ENCODE results near the gene SLC22A17.

The SLC22A17 gene

DNA sequence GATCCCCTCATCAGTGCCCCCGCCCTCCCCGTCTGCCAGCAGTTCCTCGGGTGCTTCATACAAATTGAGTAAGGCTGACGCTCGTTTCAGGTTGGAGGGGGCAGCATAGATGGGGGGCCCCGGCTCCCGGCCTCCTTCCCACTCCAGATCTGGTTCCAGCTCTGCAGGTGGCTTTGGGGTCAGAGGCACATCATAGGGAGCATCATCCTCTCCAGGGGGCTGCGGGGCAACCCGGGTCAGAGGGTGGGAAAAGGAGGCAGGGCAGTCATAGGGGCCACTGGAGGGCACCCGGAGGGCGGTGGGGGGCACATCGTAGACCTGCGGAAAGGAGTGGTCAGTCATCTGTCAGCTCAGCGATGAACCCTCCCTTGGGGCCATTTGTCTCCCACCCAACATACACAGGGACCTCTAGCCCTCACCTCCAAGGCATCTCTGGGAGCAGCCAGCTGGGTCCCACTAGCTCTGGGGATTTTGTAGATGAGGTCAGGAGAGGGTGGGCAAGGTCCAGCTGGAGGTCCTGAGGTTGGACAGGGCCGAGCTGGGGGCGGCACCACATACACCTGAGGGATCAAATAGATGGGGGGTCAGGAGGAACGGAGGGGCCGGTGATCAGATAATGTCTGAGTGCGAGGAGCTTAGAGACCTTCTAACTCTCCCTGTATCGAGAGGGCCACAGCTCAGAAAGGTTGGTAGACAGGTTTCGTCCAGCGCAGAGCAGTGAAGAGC is 7.2 kb upstream of the SLC22A17 start:
- TF ChIP-seq, protein P1, sequence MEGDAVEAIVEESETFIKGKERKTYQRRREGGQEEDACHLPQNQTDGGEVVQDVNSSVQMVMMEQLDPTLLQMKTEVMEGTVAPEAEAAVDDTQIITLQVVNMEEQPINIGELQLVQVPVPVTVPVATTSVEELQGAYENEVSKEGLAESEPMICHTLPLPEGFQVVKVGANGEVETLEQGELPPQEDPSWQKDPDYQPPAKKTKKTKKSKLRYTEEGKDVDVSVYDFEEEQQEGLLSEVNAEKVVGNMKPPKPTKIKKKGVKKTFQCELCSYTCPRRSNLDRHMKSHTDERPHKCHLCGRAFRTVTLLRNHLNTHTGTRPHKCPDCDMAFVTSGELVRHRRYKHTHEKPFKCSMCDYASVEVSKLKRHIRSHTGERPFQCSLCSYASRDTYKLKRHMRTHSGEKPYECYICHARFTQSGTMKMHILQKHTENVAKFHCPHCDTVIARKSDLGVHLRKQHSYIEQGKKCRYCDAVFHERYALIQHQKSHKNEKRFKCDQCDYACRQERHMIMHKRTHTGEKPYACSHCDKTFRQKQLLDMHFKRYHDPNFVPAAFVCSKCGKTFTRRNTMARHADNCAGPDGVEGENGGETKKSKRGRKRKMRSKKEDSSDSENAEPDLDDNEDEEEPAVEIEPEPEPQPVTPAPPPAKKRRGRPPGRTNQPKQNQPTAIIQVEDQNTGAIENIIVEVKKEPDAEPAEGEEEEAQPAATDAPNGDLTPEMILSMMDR (conservative IDR thresholded peaks at IDR 0.05; ENCODE audit: low read depth) = no peak
- ChIA-PET CTCF (interaction anchor here (0.6 to 1.0 kb wide), 2 partner anchors 25 to 61 kb away, joined by 3 read pairs; no protein-coding TSS in a partner anchor), POLR2A (ENCODE audit: low non-redundant PET) (no interaction called here)
- H3K27ac ChIP-seq = no peak overlapping the region
- DNase-seq (ENCODE audit: low spot score) = no peak

DNA sequence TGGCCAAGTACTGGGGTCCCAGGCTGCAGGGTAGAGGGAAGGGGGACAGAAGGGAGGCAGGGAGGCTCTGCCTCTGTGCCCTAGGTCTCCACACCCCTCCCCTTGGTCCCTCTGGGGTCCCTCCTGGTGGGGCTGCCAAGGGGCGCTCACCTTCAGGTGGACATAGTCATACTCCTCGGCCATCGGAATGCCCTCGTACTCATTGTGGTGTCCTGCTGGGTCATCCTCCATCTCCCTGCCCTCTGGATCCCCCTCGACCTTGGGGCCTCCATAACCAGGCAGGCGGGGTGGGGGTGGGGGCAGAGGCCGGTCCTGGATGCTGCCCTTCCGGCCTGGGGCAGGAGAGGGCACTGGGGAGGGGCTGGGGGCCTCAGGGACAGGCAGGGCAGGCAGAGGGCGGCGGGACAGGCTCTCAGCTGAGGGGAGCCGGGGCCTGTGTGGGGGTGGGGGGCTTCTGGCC is 6.5 kb upstream of the SLC22A17 start:
- TF ChIP-seq, protein P1 (conservative IDR thresholded peaks at IDR 0.05; ENCODE audit: low read depth) = no peak
- no peak for DNase-seq (ENCODE audit: low spot score)
- ChIA-PET CTCF (no interaction called here), POLR2A (ENCODE audit: low non-redundant PET) (no interaction called here)
- 0 out of 2 replicates have a peak overlapping the region, but pooled peaks have one; percentile 9 for H3K27ac ChIP-seq

DNA sequence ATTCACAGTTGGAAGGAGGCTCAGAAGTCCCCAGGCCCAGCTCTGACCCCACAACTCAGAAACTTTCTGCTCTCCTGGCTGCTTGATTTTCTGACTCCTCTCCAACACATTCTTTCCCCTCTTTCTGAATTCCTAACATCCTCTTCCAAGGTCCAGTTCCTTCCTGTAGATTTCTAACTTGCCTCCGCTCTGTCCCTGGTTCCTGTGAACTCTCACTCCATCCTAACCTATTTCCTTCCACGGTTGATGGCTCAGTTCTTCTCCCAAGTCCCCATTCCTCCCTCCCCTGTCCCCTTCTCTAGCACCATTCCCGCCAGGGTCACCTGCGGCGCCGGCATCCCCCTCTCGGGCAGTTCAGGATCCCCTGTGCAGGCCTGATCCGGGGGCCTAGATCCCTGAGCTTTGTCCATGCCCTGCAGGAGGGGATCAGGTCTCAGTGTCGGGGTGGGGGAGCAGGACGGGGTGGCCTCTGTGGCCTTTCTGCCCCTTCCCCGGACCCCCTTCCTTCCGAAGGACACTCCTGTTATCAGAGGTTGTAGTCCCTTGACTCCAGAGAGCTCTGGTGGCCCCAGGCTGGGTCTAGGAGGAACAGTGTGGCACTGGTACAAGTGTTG is 6.0 kb upstream of the SLC22A17 start:
- no peak for DNase-seq (ENCODE audit: low spot score)
- H3K27ac ChIP-seq = peak overlapping the region; percentile 9; the same call in 1 of the 2 replicates
- ChIA-PET POLR2A (ENCODE audit: low non-redundant PET) (no interaction called here), CTCF (interaction anchor here (0.6 to 1.5 kb wide), 2 partner anchors 21 to 375 kb away, joined by 3 to 4 read pairs; no protein-coding TSS in a partner anchor)
- TF ChIP-seq, protein P1 (conservative IDR thresholded peaks at IDR 0.05; ENCODE audit: low read depth) = no peak

DNA sequence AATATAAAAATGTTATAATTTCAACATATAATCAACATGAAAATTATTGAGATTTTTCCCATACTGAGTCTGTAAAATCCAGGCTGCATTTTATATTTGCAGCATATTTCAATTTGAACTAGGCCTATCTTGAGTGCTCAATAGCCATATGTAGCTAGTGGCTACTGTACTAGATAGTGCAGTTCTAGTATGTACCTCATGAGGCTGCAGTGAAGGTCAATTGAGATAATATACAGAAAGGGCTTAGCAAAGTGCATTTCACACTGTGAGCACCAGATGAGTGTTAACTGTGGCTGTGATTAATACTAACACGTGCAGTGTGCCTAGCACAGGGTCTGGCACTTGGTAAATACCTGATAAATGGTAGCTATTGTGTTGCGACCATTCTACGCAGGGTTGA is 5.4 kb upstream of the SLC22A17 start:
- TF ChIP-seq, protein P1 (conservative IDR thresholded peaks at IDR 0.05; ENCODE audit: low read depth) = no peak
- H3K27ac ChIP-seq = no peak overlapping the region
- ChIA-PET POLR2A (ENCODE audit: low non-redundant PET) (interaction anchor here (1.0 kb wide), 1 partner anchor 9 kb away, joined by 3 read pairs; no protein-coding TSS in a partner anchor), CTCF (interaction anchor here (1.5 kb wide), 1 partner anchor 22 kb away, joined by 3 read pairs; no protein-coding TSS in a partner anchor)
- no peak for DNase-seq (ENCODE audit: low spot score)

DNA sequence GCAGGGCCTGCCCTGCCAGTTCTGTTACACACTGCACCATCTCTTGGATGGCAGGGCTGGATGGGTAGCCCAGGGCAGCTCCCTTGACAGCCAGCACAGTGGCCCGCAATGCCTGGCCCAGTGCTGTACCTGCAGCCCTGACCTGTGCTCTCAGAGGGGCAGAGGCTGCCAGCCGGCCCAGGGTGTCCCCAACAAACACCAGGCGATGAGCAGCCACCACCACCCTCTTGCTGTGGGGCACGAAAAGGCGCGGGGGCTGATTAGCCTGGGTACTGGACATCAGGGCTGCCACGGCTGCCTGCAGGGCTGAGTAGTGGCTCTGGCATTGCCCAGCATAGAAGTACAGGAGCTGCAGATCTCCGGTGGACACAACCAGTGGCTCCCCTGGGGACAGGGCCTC is 4.6 kb upstream of the SLC22A17 start:
- no peak for DNase-seq (ENCODE audit: low spot score)
- ChIA-PET POLR2A (ENCODE audit: low non-redundant PET) (interaction anchor here (1.0 kb wide), 1 partner anchor 10 kb away, joined by 3 read pairs; no protein-coding TSS in a partner anchor), CTCF (interaction anchor here (1.5 kb wide), 1 partner anchor 23 kb away, joined by 3 read pairs; no protein-coding TSS in a partner anchor)
- TF ChIP-seq, protein P1 (conservative IDR thresholded peaks at IDR 0.05; ENCODE audit: low read depth) = no peak
- peak overlapping the region; percentile 30; the same call in 1 of the 2 replicates for H3K27ac ChIP-seq

DNA sequence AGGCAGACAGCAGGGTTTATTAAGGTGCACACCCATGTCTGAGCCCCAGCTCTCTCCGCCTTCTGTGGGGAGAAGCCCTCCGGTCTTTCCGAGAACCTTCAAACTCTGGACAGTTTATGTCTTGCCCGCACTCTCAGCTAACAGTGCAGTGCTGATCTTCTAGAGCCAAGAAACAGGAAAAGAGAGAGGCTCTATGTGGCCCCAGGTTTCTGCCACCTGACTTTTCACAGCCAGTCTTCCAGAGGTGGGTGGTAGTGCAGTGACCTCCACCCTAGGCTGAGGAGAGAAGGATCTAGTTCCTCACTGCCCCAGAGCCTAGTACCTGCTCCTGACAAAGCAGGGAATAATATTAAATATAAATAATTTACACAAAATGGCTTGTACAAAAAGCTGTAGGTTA is 4.0 kb upstream of the SLC22A17 start:
- POLR2A ChIA-PET (ENCODE audit: low non-redundant PET) = interaction anchor here (0.5 kb wide), 1 partner anchor 13 kb away, joined by 5 read pairs; no protein-coding TSS in a partner anchor
- TF ChIP-seq, protein P1 (conservative IDR thresholded peaks at IDR 0.05; ENCODE audit: low read depth) = no peak
- no peak for DNase-seq (ENCODE audit: low spot score)
- H3K27ac ChIP-seq = peak overlapping the region; percentile 30; the same call in 1 of the 2 replicates
- CTCF ChIA-PET = no interaction called here

Measured in RWPE1 (cell line).